ENCODE results near the gene HS1BP3.

- TF ChIP-seq POLR2A (IDR thresholded peaks at IDR 0.05) (no peak), CTCF (IDR thresholded peaks at IDR 0.05) (no peak)
Measured at GRCh38 chr2:20678780-20679179, 27.9 kb upstream of the HS1BP3 start.

Data from thyroid gland (tissue), 4 donors.